GM23248 (cell line): ENCODE data around the gene PML. TPM values are rescaled to one million over a fixed set of nuclear protein-coding genes. Genes with fewer than 3 reads are reported as not detected.

Source experiments
- DNase-seq: peaks from one replicate; pipeline ENCODE4 v3.0.0-alpha.2; 2015
- H2AFZ ChIP-seq: fragments of 200-600 bp; sonication (generic); 2 replicates; pipeline ENCODE4 v1.6.1; 2016; ENCODE audit warnings: antibody characterized with exemption
- H3F3A ChIP-seq: fragments of 200-600 bp; sonication (generic); 2 replicates; pipeline ENCODE4 v1.6.1; 2016; ENCODE audit warnings: mild to moderate bottlenecking, antibody characterized with exemption, mixed run types; ENCODE audit not compliant: insufficient read depth
- H3K27ac ChIP-seq: fragments of 200-600 bp; sonication (generic); 2 replicates; pipeline ENCODE4 v1.5.1; 2016; ENCODE audit warnings: mild to moderate bottlenecking
- H3K27me3 ChIP-seq: fragments of 200-600 bp; sonication (generic); replicated peaks from 2 replicates; pipeline ENCODE4 v1.6.1; 2016; ENCODE audit warnings: mild to moderate bottlenecking; ENCODE audit not compliant: insufficient read depth
- H3K36me3 ChIP-seq: fragments of 200-600 bp; sonication (generic); 2 replicates; pipeline ENCODE4 v1.6.1; 2016; ENCODE audit warnings: low read depth, mild to moderate bottlenecking
- H3K4me1 ChIP-seq: fragments of 200-600 bp; sonication (generic); 2 replicates; pipeline ENCODE4 v1.6.1; 2016; ENCODE audit warnings: mild to moderate bottlenecking; ENCODE audit not compliant: insufficient read depth
- H3K4me2 ChIP-seq: fragments of 200-600 bp; sonication (generic); one replicate; pipeline ENCODE4 v1.6.1; 2016; ENCODE audit warnings: mild to moderate bottlenecking; ENCODE audit not compliant: unreplicated experiment
- H3K4me3 ChIP-seq: fragments of 200-600 bp; sonication (generic); 2 replicates; pipeline ENCODE4 v1.5.1; 2016; ENCODE audit warnings: mild to moderate bottlenecking
- H3K79me2 ChIP-seq: fragments of 200-600 bp; sonication (generic); 2 replicates; pipeline ENCODE4 v1.6.1; 2016; ENCODE audit warnings: mild to moderate bottlenecking; ENCODE audit not compliant: insufficient read depth
- H3K9ac ChIP-seq: fragments of 200-600 bp; sonication (generic); 2 replicates; pipeline ENCODE4 v1.6.1; 2016; ENCODE audit warnings: mild to moderate bottlenecking
- H3K9me2 ChIP-seq: fragments of 200-600 bp; sonication (generic); 2 replicates; pipeline ENCODE4 v1.6.1; 2016; ENCODE audit warnings: mixed run types, mild to moderate bottlenecking, moderate library complexity; ENCODE audit not compliant: insufficient read depth
- H3K9me3 ChIP-seq: fragments of 200-600 bp; sonication (generic); one replicate; pipeline ENCODE4 v1.6.1; 2017; ENCODE audit warnings: low read depth
- H4K20me1 ChIP-seq: fragments of 200-600 bp; sonication (generic); 2 replicates; pipeline ENCODE4 v1.6.0; 2016; ENCODE audit not compliant: insufficient read depth
- EZH2 ChIP-seq: fragments of 200-600 bp; sonication (generic); IDR thresholded peaks from 2 replicates; pipeline ENCODE4 v1.6.1; 2018; ENCODE audit warnings: antibody characterized with exemption, mild to moderate bottlenecking; ENCODE audit not compliant: insufficient read depth, poor library complexity, severe bottlenecking
- EZH2phosphoT487 ChIP-seq: fragments of 200-600 bp; sonication (generic); IDR thresholded peaks from 2 replicates; pipeline ENCODE4 v1.6.1; 2018; ENCODE audit warnings: antibody characterized with exemption, moderate library complexity, mild to moderate bottlenecking, low read depth; ENCODE audit not compliant: insufficient read depth
- WGBS, 2 experiments: methylation state at CpG; one replicate each; pipeline ENCODE4 v1.1.6; 2015 to 2017; ENCODE audit warnings: low lambda C conversion rate in 2 of 2, low coverage in 1 of 2; ENCODE audit errors: missing lambda C conversion rate in 2 of 2; 5-methylcytosine and 5-hydroxymethylcytosine counted together
- in situ Hi-C: fragments of 300-500 bp; cut with MboI; formaldehyde crosslinking; loops from 2 replicates; pipeline ENCODE4 v1.15.0; 2020
- polyA plus RNA-seq: library from polyadenylated mRNA; unstranded; fragments of >200 nt; fragmentation: Nextera tagmentation; extraction: Ambion mirVana; gene quantifications from 2 replicates; pipeline ENCODE4 v1.2.1, GENCODE V29; 2016
- total RNA-seq: library from RNA; depleted of rRNA; stranded (reverse); fragments of >200 nt; shearing (Covaris generic); gene quantifications from 2 replicates; pipeline ENCODE4 v1.2.3, GENCODE V29; 2014

Gene PML
- total and polyA plus RNA-seq, 2 experiments from 2014 or later = 52.9 to 74.7 TPM

- H3K27me3 ChIP-seq = no peaks in the 10 kb centered on the region
- no peak for TF ChIP-seq EZH2phosphoT487
- no peak for TF ChIP-seq EZH2
- 89 to 97% methylated on average over 9 of the region's 9 CpGs for WGBS, 2 experiments
- no peaks in the 10 kb centered on the region for H3K9me3 ChIP-seq
- H3K27ac ChIP-seq = no peak overlapping the region
- peaks cover 37% of the 10 kb centered on the region for H3K79me2 ChIP-seq
- H3K36me3 ChIP-seq = peaks cover 44% of the 10 kb centered on the region
- no peak overlapping the region for H2AFZ ChIP-seq
- no peak overlapping the region for H3K9ac ChIP-seq
- peaks cover 26% of the 10 kb centered on the region for H3K4me1 ChIP-seq
- H3K9me2 ChIP-seq = no peaks in the 10 kb centered on the region
- in situ Hi-C loops = no loop called here
- H3F3A ChIP-seq = peaks cover 43% of the 10 kb centered on the region
- H4K20me1 ChIP-seq = no peaks in the 10 kb centered on the region
- no peak overlapping the region for H3K4me2 ChIP-seq
- no peak for DNase-seq
- H3K4me3 ChIP-seq = no peak overlapping the region
Observed at GRCh38 chr15:73946795-73947370, 47.6 kb upstream of the PML start.

- Histone ChIP-seq H3K27me3 (no peaks in the 10 kb centered on the region), H4K20me1 (no peaks in the 10 kb centered on the region), H3K4me3 (no peak overlapping the region), H3K27ac (no peak overlapping the region), H3K79me2 (peaks cover 29% of the 10 kb centered on the region), H3K36me3 (peaks cover 44% of the 10 kb centered on the region), H3K9me3 (no peaks in the 10 kb centered on the region), H3F3A (peaks cover 39% of the 10 kb centered on the region), H3K4me1 (peaks cover 21% of the 10 kb centered on the region), H3K9ac (no peak overlapping the region), H3K4me2 (no peak overlapping the region), H3K9me2 (no peaks in the 10 kb centered on the region), H2AFZ (no peak overlapping the region)
- in situ Hi-C loops = no loop called here
- TF ChIP-seq EZH2 (no peak), EZH2phosphoT487 (no peak)
- no peak for DNase-seq
- 94 to 100% methylated on average over 8 to 9 of the region's 9 CpGs for WGBS, 2 experiments
Observed at GRCh38 chr15:73947651-73948050, 46.9 kb upstream of the PML start.

- Histone ChIP-seq H3K79me2 (peaks cover 22% of the 10 kb centered on the region), H3K36me3 (peaks cover 44% of the 10 kb centered on the region), H3K9me3 (no peaks in the 10 kb centered on the region), H3F3A (peaks cover 39% of the 10 kb centered on the region), H2AFZ (no peak overlapping the region), H4K20me1 (no peaks in the 10 kb centered on the region), H3K4me1 (peaks cover 18% of the 10 kb centered on the region), H3K4me2 (no peak overlapping the region), H3K4me3 (no peak overlapping the region), H3K27ac (no peak overlapping the region), H3K9ac (no peak overlapping the region), H3K27me3 (no peaks in the 10 kb centered on the region), H3K9me2 (no peaks in the 10 kb centered on the region)
- TF ChIP-seq EZH2 = no peak
- TF ChIP-seq EZH2phosphoT487 = no peak
- WGBS, 2 experiments = 96 to 98% methylated on average over 4 of the region's 4 CpGs
- in situ Hi-C loops = no loop called here
- no peak for DNase-seq
Observed at GRCh38 chr15:73948396-73948795, 46.1 kb upstream of the PML start.

GRCh38 chr15:73948982-73949381 is 45.5 kb upstream of the PML start:
- no peak overlapping the region for H3K27ac ChIP-seq
- in situ Hi-C loops = no loop called here
- WGBS, 2 experiments = 78 to 81% methylated on average over 4 of the region's 4 CpGs
- peaks cover 40% of the 10 kb centered on the region for H3K36me3 ChIP-seq
- H3K9me2 ChIP-seq = no peaks in the 10 kb centered on the region
- peaks cover 39% of the 10 kb centered on the region for H3F3A ChIP-seq
- no peak for DNase-seq
- no peaks in the 10 kb centered on the region for H3K9me3 ChIP-seq
- H3K27me3 ChIP-seq = no peaks in the 10 kb centered on the region
- no peak overlapping the region for H3K9ac ChIP-seq
- H4K20me1 ChIP-seq = no peaks in the 10 kb centered on the region
- peaks cover 18% of the 10 kb centered on the region for H3K4me1 ChIP-seq
- no peak overlapping the region for H3K4me3 ChIP-seq
- peaks cover 16% of the 10 kb centered on the region for H3K79me2 ChIP-seq
- no peak overlapping the region for H3K4me2 ChIP-seq
- no peak for TF ChIP-seq EZH2phosphoT487
- TF ChIP-seq EZH2 = no peak
- H2AFZ ChIP-seq = no peak overlapping the region

- H3K9me3 ChIP-seq = no peaks in the 10 kb centered on the region
- 94 to 95% methylated on average over 10 of the region's 10 CpGs for WGBS, 2 experiments
- no peak overlapping the region for H3K4me3 ChIP-seq
- H3K9me2 ChIP-seq = no peaks in the 10 kb centered on the region
- no peaks in the 10 kb centered on the region for H3K27me3 ChIP-seq
- in situ Hi-C loops = no loop called here
- DNase-seq = no peak
- no peak overlapping the region for H3K27ac ChIP-seq
- H3K4me2 ChIP-seq = no peak overlapping the region
- H3K4me1 ChIP-seq = peaks cover 18% of the 10 kb centered on the region
- H3K9ac ChIP-seq = 0 out of 2 replicates have a peak overlapping the region, but pooled peaks have one; percentile 51
- no peak overlapping the region for H2AFZ ChIP-seq
- no peak for TF ChIP-seq EZH2
- no peak for TF ChIP-seq EZH2phosphoT487
- peaks cover 37% of the 10 kb centered on the region for H3K36me3 ChIP-seq
- peaks cover 11% of the 10 kb centered on the region for H3K79me2 ChIP-seq
- H4K20me1 ChIP-seq = no peaks in the 10 kb centered on the region
- peaks cover 39% of the 10 kb centered on the region for H3F3A ChIP-seq
Observed at GRCh38 chr15:73949496-73949895, 45.0 kb upstream of the PML start.
